Measurements from ENCODE around the gene MEGF9.

The MEGF9 gene

DNA sequence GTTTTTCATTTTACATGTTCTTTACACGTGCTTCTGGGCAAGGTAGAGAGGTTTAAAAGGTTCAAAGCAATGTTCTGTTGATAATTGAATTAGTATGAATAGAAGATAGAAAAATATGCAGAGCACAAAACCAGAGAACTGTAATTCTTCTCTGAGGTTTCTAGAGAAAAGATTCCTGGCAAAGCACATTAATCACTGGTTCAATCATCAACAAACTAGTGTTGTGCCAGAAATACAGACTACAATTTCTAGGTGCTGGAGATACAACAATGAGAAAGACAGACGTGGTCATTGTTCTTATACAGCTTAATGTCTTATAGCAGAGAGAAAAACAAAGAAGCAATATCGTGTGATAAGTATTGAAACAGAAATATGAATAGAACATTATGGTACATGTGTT is 25.5 kb downstream of the MEGF9 start:
- H3K4me3 ChIP-seq (ENCODE audit: insufficient read depth, low read length, poor library complexity, severe bottlenecking) = no peak overlapping the region
- H3K9ac ChIP-seq (ENCODE audit: low read length) = no peak overlapping the region
- no peaks in the 10 kb centered on the region for H4K20me1 ChIP-seq (ENCODE audit: low read depth, low read length)
- no peaks in the 10 kb centered on the region for H3K36me3 ChIP-seq (ENCODE audit: low read length)
- H3K79me2 ChIP-seq (ENCODE audit: insufficient read depth, low read length) = no peaks in the 10 kb centered on the region
- H3F3A ChIP-seq (ENCODE audit: insufficient read depth) = no peaks in the 10 kb centered on the region
- H3K4me2 ChIP-seq (ENCODE audit: low read depth, low read length, poor library complexity, severe bottlenecking) = no peak overlapping the region
- no peak for TF ChIP-seq EZH2phosphoT487 (conservative IDR thresholded peaks at IDR 0.05; ENCODE audit: low read length)
- TF ChIP-seq, protein P1, sequence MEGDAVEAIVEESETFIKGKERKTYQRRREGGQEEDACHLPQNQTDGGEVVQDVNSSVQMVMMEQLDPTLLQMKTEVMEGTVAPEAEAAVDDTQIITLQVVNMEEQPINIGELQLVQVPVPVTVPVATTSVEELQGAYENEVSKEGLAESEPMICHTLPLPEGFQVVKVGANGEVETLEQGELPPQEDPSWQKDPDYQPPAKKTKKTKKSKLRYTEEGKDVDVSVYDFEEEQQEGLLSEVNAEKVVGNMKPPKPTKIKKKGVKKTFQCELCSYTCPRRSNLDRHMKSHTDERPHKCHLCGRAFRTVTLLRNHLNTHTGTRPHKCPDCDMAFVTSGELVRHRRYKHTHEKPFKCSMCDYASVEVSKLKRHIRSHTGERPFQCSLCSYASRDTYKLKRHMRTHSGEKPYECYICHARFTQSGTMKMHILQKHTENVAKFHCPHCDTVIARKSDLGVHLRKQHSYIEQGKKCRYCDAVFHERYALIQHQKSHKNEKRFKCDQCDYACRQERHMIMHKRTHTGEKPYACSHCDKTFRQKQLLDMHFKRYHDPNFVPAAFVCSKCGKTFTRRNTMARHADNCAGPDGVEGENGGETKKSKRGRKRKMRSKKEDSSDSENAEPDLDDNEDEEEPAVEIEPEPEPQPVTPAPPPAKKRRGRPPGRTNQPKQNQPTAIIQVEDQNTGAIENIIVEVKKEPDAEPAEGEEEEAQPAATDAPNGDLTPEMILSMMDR (IDR thresholded peaks at IDR 0.05; ENCODE audit: insufficient read depth, low read length, poor library complexity, severe bottlenecking) = no peak
- no peaks in the 10 kb centered on the region for H3K9me3 ChIP-seq (ENCODE audit: insufficient read depth, low read length)
- no peak overlapping the region for H2AFZ ChIP-seq (ENCODE audit: low read depth, low read length, severe bottlenecking)
- H3K27ac ChIP-seq (ENCODE audit: low read depth, low read length) = no peak overlapping the region
- H3K9me2 ChIP-seq (replicated peaks; ENCODE audit: insufficient read depth, low read length) = no peaks in the 10 kb centered on the region
- no peaks in the 10 kb centered on the region for H3K27me3 ChIP-seq (ENCODE audit: low read length)

DNA sequence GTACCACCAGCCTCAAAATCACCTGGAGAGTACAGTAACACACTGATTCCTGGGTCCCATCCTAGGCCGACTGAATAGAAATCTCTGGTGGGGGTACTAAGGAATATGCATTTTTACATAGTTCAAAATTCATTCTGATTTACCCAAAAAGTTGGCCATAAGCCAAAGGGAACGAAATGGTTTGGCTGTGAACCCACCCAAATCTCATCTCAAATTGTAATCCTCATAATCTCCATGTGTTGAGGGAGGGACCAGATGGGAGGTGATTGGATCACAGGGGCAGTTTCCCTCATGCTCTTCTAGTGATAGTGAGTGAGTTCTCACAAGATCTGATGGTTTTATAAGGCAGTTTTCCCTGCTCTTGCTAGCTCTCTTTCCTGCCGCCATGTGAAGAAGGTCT is 31.1 kb downstream of the MEGF9 start:
- no peaks in the 10 kb centered on the region for H4K20me1 ChIP-seq (ENCODE audit: low read depth, low read length)
- no peak overlapping the region for H3K9ac ChIP-seq (ENCODE audit: low read length)
- no peaks in the 10 kb centered on the region for H3K9me2 ChIP-seq (replicated peaks; ENCODE audit: insufficient read depth, low read length)
- no peaks in the 10 kb centered on the region for H3F3A ChIP-seq (ENCODE audit: insufficient read depth)
- no peak overlapping the region for H3K4me2 ChIP-seq (ENCODE audit: low read depth, low read length, poor library complexity, severe bottlenecking)
- no peak overlapping the region for H3K4me3 ChIP-seq (ENCODE audit: insufficient read depth, low read length, poor library complexity, severe bottlenecking)
- no peaks in the 10 kb centered on the region for H3K36me3 ChIP-seq (ENCODE audit: low read length)
- no peaks in the 10 kb centered on the region for H3K9me3 ChIP-seq (ENCODE audit: insufficient read depth, low read length)
- no peaks in the 10 kb centered on the region for H3K27me3 ChIP-seq (ENCODE audit: low read length)
- no peak for TF ChIP-seq EZH2phosphoT487 (conservative IDR thresholded peaks at IDR 0.05; ENCODE audit: low read length)
- TF ChIP-seq, protein P1 (IDR thresholded peaks at IDR 0.05; ENCODE audit: insufficient read depth, low read length, poor library complexity, severe bottlenecking) = no peak
- no peak overlapping the region for H2AFZ ChIP-seq (ENCODE audit: low read depth, low read length, severe bottlenecking)
- H3K79me2 ChIP-seq (ENCODE audit: insufficient read depth, low read length) = no peaks in the 10 kb centered on the region
- H3K27ac ChIP-seq (ENCODE audit: low read depth, low read length) = no peak overlapping the region

DNA sequence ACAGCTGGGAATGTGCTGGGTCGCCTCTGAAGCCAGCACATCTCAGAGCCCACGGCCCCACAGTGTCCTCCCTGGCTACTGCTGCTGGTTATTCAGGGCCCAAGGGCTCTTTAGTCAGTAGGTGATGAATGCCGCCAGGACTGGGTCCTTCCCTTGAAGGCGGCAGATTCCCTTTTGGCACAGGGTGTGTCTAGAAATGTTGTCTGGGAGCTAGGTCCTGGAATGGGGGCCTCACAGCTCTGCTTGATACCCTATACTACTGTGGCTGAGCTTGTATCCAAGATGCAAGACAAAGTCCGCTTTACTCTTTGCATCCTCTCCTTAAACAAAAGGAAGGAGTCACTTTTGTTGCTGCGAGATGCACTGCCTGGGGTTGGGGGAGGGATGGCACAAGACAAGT is 33.1 kb downstream of the MEGF9 start:
- H3K27ac ChIP-seq (ENCODE audit: low read depth, low read length) = no peak overlapping the region
- H4K20me1 ChIP-seq (ENCODE audit: low read depth, low read length) = no peaks in the 10 kb centered on the region
- no peak overlapping the region for H3K4me2 ChIP-seq (ENCODE audit: low read depth, low read length, poor library complexity, severe bottlenecking)
- no peaks in the 10 kb centered on the region for H3K27me3 ChIP-seq (ENCODE audit: low read length)
- H3F3A ChIP-seq (ENCODE audit: insufficient read depth) = no peaks in the 10 kb centered on the region
- no peak overlapping the region for H2AFZ ChIP-seq (ENCODE audit: low read depth, low read length, severe bottlenecking)
- no peaks in the 10 kb centered on the region for H3K79me2 ChIP-seq (ENCODE audit: insufficient read depth, low read length)
- H3K9me3 ChIP-seq (ENCODE audit: insufficient read depth, low read length) = no peaks in the 10 kb centered on the region
- H3K9ac ChIP-seq (ENCODE audit: low read length) = no peak overlapping the region
- H3K9me2 ChIP-seq (replicated peaks; ENCODE audit: insufficient read depth, low read length) = no peaks in the 10 kb centered on the region
- no peak for TF ChIP-seq EZH2phosphoT487 (conservative IDR thresholded peaks at IDR 0.05; ENCODE audit: low read length)
- TF ChIP-seq, protein P1 (IDR thresholded peaks at IDR 0.05; ENCODE audit: insufficient read depth, low read length, poor library complexity, severe bottlenecking) = no peak
- no peaks in the 10 kb centered on the region for H3K36me3 ChIP-seq (ENCODE audit: low read length)
- no peak overlapping the region for H3K4me3 ChIP-seq (ENCODE audit: insufficient read depth, low read length, poor library complexity, severe bottlenecking)

All from SU-DHL-6 (cell line).